Endothelial cell of umbilical vein (primary cell): ENCODE results near the gene ETFA. TPM values are rescaled to one million over a fixed set of nuclear protein-coding genes. Genes with fewer than 3 reads are reported as not detected.

ENCODE experiments used
- BruUV-seq: library from RNA; stranded (reverse); fragments of 400-500 nt; replicated peaks from 2 replicates; lab custom pipeline; 2021; lab: Mats Ljungman, UMichigan
- CTCF ChIA-PET: fragments of 300-600, 350-600 bp; sonication (Branson Sonifier 250); formaldehyde crosslinking; loops from one replicate; lab custom pipeline; 2021; ENCODE audit warnings: antibody characterized with exemption, inconsistent platforms; lab: Charles Lee
- POLR2A ChIA-PET: fragments of 300-600, 350-600 bp; sonication (Branson Sonifier 250); formaldehyde crosslinking; loops from one replicate; lab custom pipeline; 2021; ENCODE audit warnings: antibody characterized with exemption, inconsistent platforms; lab: Charles Lee
- DNase-seq: peaks from one replicate; pipeline ENCODE4 v3.0.0-alpha.2; 2011; ENCODE audit warnings: low read depth, low spot score
- FAIRE-seq: peaks from 2 replicates; lab custom pipeline; 2011; peaks lifted over from hg19 to GRCh38; lab: Jason Lieb, UNC
- H2AFZ ChIP-seq: 2 replicates; pipeline ENCODE4 v1.6.0; 2012; ENCODE audit warnings: low read depth, low read length, control low read depth, inconsistent platforms
- H3K27ac ChIP-seq: 2 replicates; pipeline ENCODE4 v1.5.1; 2011; ENCODE audit warnings: low read depth, mild to moderate bottlenecking, control low read depth, low read length, moderate library complexity; ENCODE audit not compliant: insufficient read depth
- H3K27me3 ChIP-seq, 2 experiments: 2 replicates each; pipeline versions ENCODE4 v1.6.0 to v1.6.1; 2011; ENCODE audit warnings: low read length in 2 of 2, mixed read lengths in 1 of 2; ENCODE audit not compliant: control insufficient read depth in 2 of 2, insufficient read depth in 2 of 2
- H3K36me3 ChIP-seq, 2 experiments: 2 replicates in 1 of 2; 3 replicates in 1 of 2; pipeline ENCODE4 v1.5.1; 2011; ENCODE audit warnings: low read length in 2 of 2, mild to moderate bottlenecking in 1 of 2, moderate library complexity in 1 of 2; ENCODE audit not compliant: control insufficient read depth in 2 of 2, insufficient read depth in 2 of 2; ENCODE audit errors: extremely low read depth in 1 of 2
- H3K4me1 ChIP-seq: 3 replicates; pipeline ENCODE4 v1.5.1; 2011; ENCODE audit warnings: mild to moderate bottlenecking, low read length; ENCODE audit not compliant: control insufficient read depth, insufficient read depth; ENCODE audit errors: extremely low read depth
- H3K4me2 ChIP-seq: 2 replicates; pipeline ENCODE4 v1.6.1; 2011; ENCODE audit warnings: low read length, control low read depth, mixed read lengths; ENCODE audit not compliant: insufficient read depth
- H3K4me3 ChIP-seq, 3 experiments: fragments of 200-600 bp in 1 of 3; sonication (generic), shearing (Covaris generic) in 1 of 3; replicated peaks in 1 of 3; 2 replicates each; pipeline ENCODE4 v1.5.1; 2011 to 2016; ENCODE audit warnings: control low read depth in 3 of 3, low read length in 3 of 3, mild to moderate bottlenecking in 2 of 3, inconsistent platforms in 1 of 3, low read depth in 1 of 3, moderate library complexity in 1 of 3; ENCODE audit not compliant: insufficient read depth in 1 of 3
- H3K79me2 ChIP-seq: 2 replicates; pipeline ENCODE4 v1.6.0; 2012; ENCODE audit warnings: low read length, inconsistent platforms; ENCODE audit not compliant: control insufficient read depth, insufficient read depth
- H3K9ac ChIP-seq: replicated peaks from 2 replicates; pipeline ENCODE3; 2011; ENCODE audit warnings: low read length, control low read depth; ENCODE audit not compliant: insufficient read depth; ENCODE audit errors: extremely low read depth
- H3K9me1 ChIP-seq: replicated peaks from 3 replicates; pipeline ENCODE4 v1.6.0; 2011; ENCODE audit warnings: mild to moderate bottlenecking, low read length; ENCODE audit not compliant: control insufficient read depth, insufficient read depth; ENCODE audit errors: extremely low read depth
- H3K9me3 ChIP-seq: replicated peaks from 2 replicates; pipeline ENCODE4 v1.5.1; 2012; ENCODE audit warnings: low read length, inconsistent platforms; ENCODE audit not compliant: control insufficient read depth, insufficient read depth
- H4K20me1 ChIP-seq: replicated peaks from 2 replicates; pipeline ENCODE3; 2011; ENCODE audit warnings: mild to moderate bottlenecking, low read length; ENCODE audit not compliant: control insufficient read depth, insufficient read depth; ENCODE audit errors: extremely low read depth
- CTCF ChIP-seq, 2 donors: IDR thresholded peaks; 1 replicate in 1 of 2; 2 replicates in 1 of 2; pipeline ENCODE4 v1.5.1; 2011; ENCODE audit warnings: low read length in 2 of 2, mild to moderate bottlenecking in 2 of 2, moderate library complexity in 2 of 2, control low read depth in 1 of 2, inconsistent platforms in 1 of 2, low read depth in 1 of 2; ENCODE audit not compliant: insufficient read depth in 1 of 2; ENCODE audit errors: extremely low read depth in 1 of 2
- EZH2 ChIP-seq: IDR thresholded peaks from 2 replicates; pipeline ENCODE4 v1.6.1; 2012; ENCODE audit warnings: borderline replicate concordance, low read depth, mild to moderate bottlenecking, moderate library complexity, low read length, inconsistent platforms; ENCODE audit not compliant: severe bottlenecking
- FOS ChIP-seq: IDR thresholded peaks from 2 replicates; pipeline ENCODE4 v1.6.1; 2011; ENCODE audit warnings: mild to moderate bottlenecking, low read length, moderate library complexity, borderline replicate concordance; ENCODE audit not compliant: insufficient read depth
- GATA2 ChIP-seq: IDR thresholded peaks from 2 replicates; pipeline ENCODE4 v1.7.0; 2011; ENCODE audit warnings: low read depth, mild to moderate bottlenecking, moderate library complexity, mixed read lengths, low read length; ENCODE audit not compliant: insufficient read length, insufficient read depth
- JUN ChIP-seq: IDR thresholded peaks from 2 replicates; pipeline ENCODE4 v1.6.1; 2011; ENCODE audit warnings: borderline replicate concordance, low read depth; ENCODE audit not compliant: insufficient read length, insufficient read depth
- MAX ChIP-seq: IDR thresholded peaks from 2 replicates; pipeline ENCODE4 v1.6.1; 2011; ENCODE audit not compliant: insufficient read depth, insufficient read length
- MYC ChIP-seq: IDR thresholded peaks from one replicate; pipeline ENCODE4 v1.6.1; 2011; ENCODE audit warnings: mild to moderate bottlenecking, low read depth, low read length
- POLR2A ChIP-seq: IDR thresholded peaks from 2 replicates; pipeline ENCODE4 v1.6.1; 2012; ENCODE audit warnings: low read depth, mild to moderate bottlenecking, control low read depth, low read length
- POLR2AphosphoS5 ChIP-seq: IDR thresholded peaks from 2 replicates; pipeline ENCODE4 v1.6.1; 2012; ENCODE audit warnings: low read depth, mild to moderate bottlenecking, control low read depth, low read length, moderate library complexity; ENCODE audit not compliant: insufficient read depth
- dilution Hi-C: fragments of 300-500 bp; cut with MboI; formaldehyde crosslinking; loops from one replicate; pipeline ENCODE4 v1.15.0; 2019; ENCODE audit warnings: low sequenced_read_pairs; ENCODE audit not compliant: extremely low pct_ligation_motif_present
- intact Hi-C: fragments of 100-400 bp; cut with micrococcal nuclease; formaldehyde crosslinking; loops from one replicate; pipeline ENCODE4 v1.10.0; 2022
- polyA plus RNA-seq, 4 experiments: library from polyadenylated mRNA; depleted of rRNA in 3 of 4; stranded (reverse) in 3 of 4; unstranded in 1 of 4; fragments of >200 nt; gene quantifications; 2 replicates each; pipeline versions ENCODE4 v1.2.1 to v1.2.3, GENCODE V29; 2011 to 2012; ENCODE audit warnings: missing spikeins in 1 of 4
- total RNA-seq: library from RNA; stranded (reverse); gene quantifications from 2 replicates; pipeline ENCODE4 v1.2.3, GENCODE V29; 2021

ETFA gene
- total and polyA plus RNA-seq, 2 donors (not counting 3 experiments of a cell fraction or from before 2014, with no cell fraction given), result 102 to 116 TPM

GRCh38 chr15:76176059-76176458, 135.2 kb downstream of the ETFA start:
- ChIA-PET CTCF (interaction anchor here (1.8 kb wide), 1 partner anchor 10 kb away, joined by 4 read pairs; no protein-coding TSS in a partner anchor), POLR2A (no interaction called here)
- DNase-seq (no peak), FAIRE-seq (no peak)
- no peaks in the 10 kb centered on the region for H3K36me3 ChIP-seq
- no peaks in the 10 kb centered on the region for H3K9me1 ChIP-seq
- H3K79me2 ChIP-seq, result no peaks in the 10 kb centered on the region
- no TSS peak for BruUV-seq
- H3K27ac ChIP-seq, result no peak overlapping the region
- TF ChIP-seq EZH2 (no peak), FOS (no peak), CTCF (IDR thresholded peaks at IDR 0.05; ENCODE audit: extremely low read depth in 1 of 2, insufficient read depth in 1 of 2, low read depth in 1 of 2, low read length in 2 of 2) (no peak), MYC (no peak), POLR2AphosphoS5 (no peak), GATA2 (no peak), JUN (no peak), MAX (no peak), POLR2A (no peak)
- no peak overlapping the region for H2AFZ ChIP-seq
- no peak overlapping the region for H3K4me3 ChIP-seq
- H3K27me3 ChIP-seq, result peaks cover 0 to 4% of the 10 kb centered on the region in 2 experiments
- no peaks in the 10 kb centered on the region for H4K20me1 ChIP-seq
- H3K9ac ChIP-seq, result no peak overlapping the region
- no peaks in the 10 kb centered on the region for H3K9me3 ChIP-seq
- dilution Hi-C loops (no loop called here), intact Hi-C loops (no loop called here)
- H3K4me1 ChIP-seq, result no peaks in the 10 kb centered on the region
- no peak overlapping the region for H3K4me2 ChIP-seq
